Progenitor cell of endocrine pancreas (in vitro differentiated cells): Measurements from ENCODE around the gene MAP2K3. TPM values are rescaled to one million over a fixed set of nuclear protein-coding genes. Genes with fewer than 3 reads are reported as not detected.

Experiments
- DNase-seq: peaks from one replicate; pipeline ENCODE4 v3.0.0; 2021; ENCODE audit warnings: low spot score; ENCODE audit not compliant: unreplicated experiment
- H3K27ac Mint-ChIP-seq: 2 replicates; pipeline ENCODE4 v1.8.0; 2021; ENCODE audit warnings: mild to moderate bottlenecking, moderate library complexity, mixed read lengths
- H3K27me3 Mint-ChIP-seq: 2 replicates; pipeline ENCODE4 v1.8.0; 2021; ENCODE audit warnings: mixed read lengths
- H3K36me3 Mint-ChIP-seq: 2 replicates; pipeline ENCODE4 v1.8.0; 2022; ENCODE audit warnings: mixed read lengths; ENCODE audit not compliant: insufficient read depth
- H3K4me1 Mint-ChIP-seq: 2 replicates; pipeline ENCODE4 v1.8.0; 2021; ENCODE audit warnings: low read depth, mixed read lengths
- H3K4me3 Mint-ChIP-seq: 2 replicates; pipeline ENCODE4 v1.8.0; 2021; ENCODE audit warnings: low read depth, mild to moderate bottlenecking, moderate library complexity, mixed read lengths
- H3K9me3 Mint-ChIP-seq: 2 replicates; pipeline ENCODE4 v1.8.0; 2021; ENCODE audit warnings: low read depth, mixed read lengths
- CTCF ChIP-seq: fragments of 200-600 bp; sonication (generic); IDR thresholded peaks from one replicate; pipeline ENCODE4 v1.5.0; 2021; ENCODE audit warnings: antibody characterized with exemption, mild to moderate bottlenecking; ENCODE audit not compliant: unreplicated experiment
- total RNA-seq: library from RNA; stranded (reverse); gene quantifications from 2 replicates; pipeline ENCODE4 v1.2.1, GENCODE V29; 2021

The MAP2K3 gene
- total RNA-seq, 1 donor from 2014 or later: 24.7 TPM

DNA sequence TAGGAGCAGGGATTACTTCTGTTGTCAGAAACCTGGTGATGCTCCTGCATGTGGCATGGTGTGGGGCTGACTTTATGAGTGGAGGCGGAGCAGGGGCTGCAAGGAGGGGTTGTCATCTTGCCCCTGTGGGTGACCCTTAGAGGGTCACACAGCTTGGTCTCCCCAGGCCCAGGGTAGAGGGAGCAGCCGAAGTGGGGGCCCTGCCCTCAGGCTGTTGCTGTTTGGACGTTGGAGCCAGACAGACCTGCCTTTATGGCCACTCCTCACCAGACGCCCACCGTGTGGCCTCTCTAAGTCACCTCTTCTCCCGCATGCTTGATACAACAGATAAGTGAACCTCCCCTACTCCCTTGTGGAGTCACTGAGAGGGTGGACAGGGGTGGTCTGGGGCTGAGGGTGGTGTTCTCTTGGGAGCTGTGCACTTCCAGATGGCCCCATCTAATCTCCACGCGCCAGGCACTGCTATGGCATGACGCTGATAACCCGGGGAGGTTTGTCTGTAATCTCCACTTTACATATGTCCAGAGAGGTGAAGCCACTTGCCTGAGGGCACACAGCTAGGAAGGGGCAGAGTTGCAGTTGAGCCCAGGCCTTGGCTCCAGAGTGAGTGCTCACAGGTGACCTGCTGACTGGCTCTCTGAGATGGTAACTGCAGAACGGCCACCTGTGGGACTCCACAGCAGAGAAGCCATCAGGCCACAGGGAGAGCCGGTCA lies 10.0 kb downstream of the MAP2K3 start:
- Mint-ChIP-seq H3K27me3 (no peaks in the 10 kb centered on the region), H3K4me3 (no peak overlapping the region), H3K9me3 (peaks cover 6% of the 10 kb centered on the region), H3K36me3 (peaks cover 3% of the 10 kb centered on the region), H3K27ac (peak overlapping the region; percentile 75), H3K4me1 (no peaks in the 10 kb centered on the region)
- TF ChIP-seq CTCF: no peak
- DNase-seq: no peak

- Mint-ChIP-seq H3K4me1 (no peaks in the 10 kb centered on the region), H3K36me3 (peaks cover 5% of the 10 kb centered on the region), H3K27me3 (no peaks in the 10 kb centered on the region), H3K4me3 (no peak overlapping the region), H3K27ac (peak overlapping the region; percentile 75), H3K9me3 (peaks cover 10% of the 10 kb centered on the region)
- no peak for DNase-seq
- no peak for TF ChIP-seq CTCF
Observed at GRCh38 chr17:21295036-21295952, 10.8 kb downstream of the MAP2K3 start.

GRCh38 chr17:21296097-21297025 lies 11.8 kb downstream of the MAP2K3 start:
- H3K9me3 Mint-ChIP-seq: peaks cover 14% of the 10 kb centered on the region
- TF ChIP-seq CTCF: no peak
- DNase-seq: no peak
- H3K4me3 Mint-ChIP-seq: no peak overlapping the region
- no peaks in the 10 kb centered on the region for H3K27me3 Mint-ChIP-seq
- H3K27ac Mint-ChIP-seq: no peak overlapping the region
- H3K4me1 Mint-ChIP-seq: no peaks in the 10 kb centered on the region
- peaks cover 10% of the 10 kb centered on the region for H3K36me3 Mint-ChIP-seq

- no peak for TF ChIP-seq CTCF
- Mint-ChIP-seq H3K4me1 (no peaks in the 10 kb centered on the region), H3K9me3 (peaks cover 14% of the 10 kb centered on the region), H3K27me3 (no peaks in the 10 kb centered on the region), H3K36me3 (peaks cover 10% of the 10 kb centered on the region), H3K4me3 (no peak overlapping the region), H3K27ac (no peak overlapping the region)
- DNase-seq: no peak
Observed at GRCh38 chr17:21297026-21297520, 12.6 kb downstream of the MAP2K3 start.
